Measurements from ENCODE around the gene PLEKHA7.

GRCh38 chr11:16956538-16957153, 57.6 kb downstream of the PLEKHA7 start:
- TF ChIP-seq CTCF (conservative IDR thresholded peaks at IDR 0.05; ENCODE audit: low read depth, low read length) (no peak), POLR2A (IDR thresholded peaks at IDR 0.05; ENCODE audit: low read depth, low read length) (no peak), SMC3 (IDR thresholded peaks at IDR 0.05; ENCODE audit: low read depth, low read length) (no peak), RFX5 (IDR thresholded peaks at IDR 0.05; ENCODE audit: low read depth, low read length) (no peak), ELK1 (IDR thresholded peaks at IDR 0.05; ENCODE audit: borderline replicate concordance, low read depth, low read length) (no peak), MAZ (IDR thresholded peaks at IDR 0.05; ENCODE audit: borderline replicate concordance, low read depth, low read length) (no peak), RAD21 (IDR thresholded peaks at IDR 0.05; ENCODE audit: low read length) (no peak), MAFK (IDR thresholded peaks at IDR 0.05; ENCODE audit: low read depth, low read length) (no peak), FOS (IDR thresholded peaks at IDR 0.05; ENCODE audit: low read depth, low read length) (no peak), RCOR1 (IDR thresholded peaks at IDR 0.05; ENCODE audit: insufficient replicate concordance, low read length) (no peak), BHLHE40 (IDR thresholded peaks at IDR 0.05; ENCODE audit: low read depth, low read length) (no peak), NFE2L2 (IDR thresholded peaks at IDR 0.05; ENCODE audit: low read depth, low read length) (no peak), CEBPB (IDR thresholded peaks at IDR 0.05; ENCODE audit: low read depth, low read length) (no peak), CHD1 (IDR thresholded peaks at IDR 0.05; ENCODE audit: low read depth, low read length) (no peak)
